SKM-1 treated with dmso at 0.1 percent for 144 hours (cell line): ENCODE data around the gene PLAC8L1.
"Not testable (repeated sequence)": the region's sequence is repeated elsewhere in the genome, so short reads cannot be mapped to it uniquely, and the experiment has no call there.

ENCODE experiments used
- DNase-seq: peaks from one replicate; lab custom pipeline; 2025; ENCODE audit not compliant: unreplicated experiment; lab: John Stamatoyannopoulos, UW

PLAC8L1 gene, protein sequence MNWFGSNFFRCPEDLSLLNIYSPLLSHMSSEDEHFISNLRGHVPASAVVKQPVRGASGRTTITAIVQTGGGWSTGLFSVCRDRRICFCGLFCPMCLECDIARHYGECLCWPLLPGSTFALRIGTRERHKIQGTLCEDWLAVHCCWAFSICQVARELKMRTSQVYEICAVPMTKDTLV

DNA sequence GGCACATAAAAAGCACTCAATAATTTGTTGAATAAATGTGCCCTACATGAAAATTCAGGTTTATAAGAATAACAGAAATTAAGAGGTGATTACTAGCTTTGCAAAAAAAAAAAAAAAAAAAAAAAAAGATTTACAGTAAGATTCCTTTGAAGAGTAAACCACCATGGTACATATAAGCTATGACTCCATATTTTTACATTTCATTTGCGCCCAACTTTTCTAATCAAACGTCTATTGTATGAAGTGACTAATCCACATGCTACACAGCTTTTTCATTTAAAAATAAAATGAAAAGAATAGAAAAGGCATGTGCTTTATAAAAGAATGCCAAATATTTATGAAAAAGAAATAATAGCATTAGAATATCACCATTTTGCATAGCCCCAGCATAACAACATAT, at the start of gene PLAC8L1:
Gene PLAC8L1, minus strand, starts transcription at position 101 of the 400 bp plus-strand sequence. CDS start 1,266 bp downstream, outside the sequence.
- DNase-seq = no peak

DNA sequence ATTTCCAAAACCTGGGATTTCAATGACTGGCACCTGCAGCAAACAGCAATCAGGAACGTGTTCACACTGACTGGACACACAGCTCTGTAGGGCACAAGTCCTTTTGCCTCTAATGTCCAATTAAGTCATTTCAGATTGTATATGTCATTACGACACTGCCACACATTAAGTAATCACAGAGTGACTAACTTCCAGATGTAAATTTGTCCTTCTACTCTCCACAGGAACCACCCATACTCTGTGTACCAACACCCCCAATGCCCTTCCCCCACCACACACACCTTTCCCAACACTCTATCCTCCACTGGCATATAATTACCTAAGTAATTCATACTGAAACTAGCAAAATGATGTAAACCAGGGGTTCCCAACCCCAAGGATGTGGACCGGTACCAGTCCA, 46.6 kb upstream of the PLAC8L1 start:
- DNase-seq = no peak

DNA sequence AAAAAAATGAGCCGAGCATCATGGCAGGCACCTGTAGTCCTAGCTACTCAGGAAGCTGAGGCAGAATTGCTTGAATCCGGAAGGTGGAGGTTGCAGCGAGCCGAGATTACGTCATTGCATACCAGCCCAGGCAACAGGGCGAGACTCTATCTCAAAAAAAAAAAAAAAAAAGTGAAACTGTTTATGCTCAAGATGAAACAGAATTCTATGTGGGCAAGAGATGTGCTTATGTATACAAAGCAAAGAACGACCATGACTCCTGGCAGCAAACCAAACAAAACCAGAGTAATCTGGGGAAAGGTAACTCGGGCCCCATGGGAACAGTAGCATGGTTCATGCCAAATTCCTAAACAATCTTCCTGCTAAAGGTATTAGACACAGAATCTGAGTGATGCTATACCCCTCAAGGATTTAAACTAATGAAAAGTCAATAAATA, 32.6 kb upstream of the PLAC8L1 start:
- DNase-seq = no peak

DNA sequence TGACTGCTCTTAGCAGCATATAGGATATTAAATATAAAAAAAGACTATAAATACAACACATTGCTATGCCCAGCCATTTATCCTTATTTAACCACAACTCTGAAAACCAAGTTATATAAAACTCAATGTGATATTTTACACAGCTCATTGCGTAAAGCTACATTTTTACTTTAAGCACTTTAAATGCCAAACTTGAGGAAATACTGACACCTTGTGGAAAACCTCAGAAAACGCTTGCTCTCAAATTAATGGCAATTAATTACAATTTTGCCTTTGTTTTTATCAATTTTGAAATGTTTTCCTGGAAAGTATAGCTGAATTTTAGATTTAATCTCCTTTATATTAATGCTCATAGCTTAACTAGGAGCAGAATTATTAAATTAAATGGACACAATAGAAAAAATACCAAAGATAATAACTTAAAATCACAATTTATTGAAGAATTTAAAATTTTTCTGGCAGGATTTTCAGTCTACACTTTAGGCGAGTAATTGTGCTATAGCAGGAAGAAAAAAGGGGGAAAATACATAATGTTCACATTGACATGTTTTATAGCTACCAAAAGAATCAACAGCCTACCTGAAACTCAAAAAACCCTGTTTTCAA, 25.2 kb upstream of the PLAC8L1 start:
- peak; percentile 25 for DNase-seq

DNA sequence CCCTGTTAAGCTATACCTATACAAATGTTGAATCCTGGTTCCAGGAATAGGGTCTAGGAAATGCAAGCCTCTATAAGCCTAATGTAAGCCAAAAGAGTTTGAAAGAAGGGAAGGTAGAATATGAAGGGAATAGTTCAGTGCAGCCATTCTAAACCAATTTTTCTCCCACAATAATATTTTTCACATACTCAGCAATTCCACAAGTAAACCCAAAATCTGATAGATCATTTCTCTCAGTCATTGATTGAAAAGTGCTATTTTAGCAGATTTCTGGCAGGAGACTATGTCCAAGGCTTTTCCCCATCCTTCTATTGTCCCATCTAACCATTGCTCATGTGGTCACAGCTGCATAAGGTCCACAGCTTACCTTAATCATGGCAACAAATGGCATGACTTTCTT, 20.7 kb upstream of the PLAC8L1 start:
- DNase-seq = no peak

DNA sequence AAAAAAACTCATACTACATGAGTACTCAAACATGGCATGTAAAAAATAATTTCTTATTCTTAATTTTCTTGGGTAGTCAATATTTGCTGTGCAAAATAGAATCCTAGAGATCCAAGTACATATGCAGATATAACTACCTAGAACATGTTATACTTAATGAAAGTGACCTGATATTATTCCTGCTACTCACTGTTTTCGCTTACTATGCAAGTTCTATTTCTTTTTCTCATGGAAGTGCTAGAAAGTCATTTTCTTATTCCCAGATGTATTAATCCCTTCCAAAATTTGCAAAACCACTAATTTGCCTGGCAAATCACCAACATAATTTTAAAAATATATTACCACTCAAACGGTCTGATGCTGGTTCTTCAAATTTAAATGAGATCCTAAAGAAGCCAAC, 19.2 kb upstream of the PLAC8L1 start:
- no peak for DNase-seq

DNA sequence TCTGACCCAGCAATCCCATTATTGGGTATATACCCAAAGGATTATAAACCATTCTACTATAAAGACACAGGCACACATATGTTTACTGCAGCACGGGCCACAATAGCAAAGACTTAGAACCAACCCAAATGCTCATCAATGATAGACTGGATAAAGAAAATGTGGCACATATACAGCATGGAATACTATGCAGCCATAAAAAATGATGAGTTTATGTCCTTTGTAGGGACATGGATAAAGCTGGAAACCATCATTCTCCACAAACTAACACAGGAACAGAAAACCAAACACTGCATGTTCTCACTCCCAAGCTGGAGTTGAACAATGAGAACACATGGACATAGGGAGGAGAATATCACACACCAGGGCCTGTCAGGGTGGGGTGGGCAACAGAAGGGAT, 16.1 kb upstream of the PLAC8L1 start:
- DNase-seq = not testable (repeated sequence)

DNA sequence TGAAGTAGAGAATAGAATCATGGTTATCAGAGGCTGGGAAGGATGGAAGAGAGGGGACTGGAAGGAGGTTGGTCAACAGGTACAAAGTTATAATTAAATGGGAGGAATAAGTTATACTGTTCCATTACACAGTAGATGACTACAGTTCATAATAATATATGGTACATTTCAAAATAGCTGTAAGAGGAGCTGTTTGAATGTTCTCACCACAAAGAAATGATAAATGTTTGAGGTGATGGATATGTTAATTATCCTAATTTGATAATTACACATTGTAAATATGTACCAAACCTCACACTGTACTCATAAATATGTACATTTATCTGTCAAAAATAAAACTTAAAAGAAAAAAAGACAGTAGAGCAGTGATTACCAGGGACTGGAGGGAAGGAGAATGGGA, 12.9 kb upstream of the PLAC8L1 start:
- DNase-seq = no peak

DNA sequence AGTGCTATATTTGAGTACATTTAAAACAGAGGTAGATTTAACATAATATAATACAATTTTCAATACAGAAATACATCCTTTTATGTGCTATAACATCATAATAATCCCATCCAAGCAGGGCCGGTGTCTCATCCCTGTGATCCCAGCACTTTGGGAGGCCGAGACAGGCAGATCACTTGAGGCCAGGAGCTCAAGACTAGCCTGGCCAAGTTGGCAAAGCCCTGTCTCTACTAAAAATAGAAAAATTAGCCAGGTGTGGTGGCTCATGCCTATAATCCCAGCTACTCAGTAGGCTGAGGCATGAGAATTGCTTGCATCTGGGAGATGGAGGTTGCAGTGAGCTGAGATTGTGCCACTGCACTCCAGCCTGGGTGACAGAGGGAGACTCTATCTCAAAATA, 11.8 kb upstream of the PLAC8L1 start:
- not testable (repeated sequence) for DNase-seq

DNA sequence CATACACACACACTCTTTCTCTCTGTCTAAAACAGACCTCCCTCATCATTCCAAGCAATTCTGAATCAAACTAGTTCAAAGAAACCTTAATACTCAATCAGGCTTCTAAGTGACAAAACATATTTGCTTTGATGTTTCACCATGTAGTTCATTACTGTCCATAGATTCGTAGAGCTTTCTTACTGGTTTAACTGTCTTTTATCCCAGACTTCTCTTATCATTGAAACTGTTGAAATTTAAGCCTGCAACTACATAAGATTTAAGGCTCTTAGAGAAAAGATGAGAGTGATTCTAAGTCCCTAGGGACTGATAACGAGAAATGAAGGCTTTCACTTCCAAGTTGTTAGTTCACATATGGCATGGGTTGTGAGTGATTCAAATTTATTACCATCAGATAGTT, 11.0 kb upstream of the PLAC8L1 start:
- no peak for DNase-seq

DNA sequence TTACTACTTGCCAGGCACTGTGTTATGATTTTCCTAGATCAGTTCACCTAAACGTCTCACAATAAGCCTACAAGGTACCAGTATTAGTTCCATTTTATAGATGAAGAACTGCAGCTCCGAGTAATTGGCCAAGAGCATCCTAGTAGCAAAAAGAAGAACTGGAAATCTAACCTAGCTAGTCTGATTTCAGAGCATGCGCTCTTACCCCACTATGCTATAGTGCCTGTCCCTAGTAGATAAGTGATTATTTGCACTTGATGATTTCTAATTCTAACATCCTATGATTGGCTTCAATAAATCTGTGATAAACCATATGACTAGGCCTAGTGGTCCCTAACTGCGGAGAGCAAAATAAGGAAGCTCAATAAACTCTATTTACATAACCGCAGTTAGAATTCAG, 7.1 kb upstream of the PLAC8L1 start:
- DNase-seq = no peak

DNA sequence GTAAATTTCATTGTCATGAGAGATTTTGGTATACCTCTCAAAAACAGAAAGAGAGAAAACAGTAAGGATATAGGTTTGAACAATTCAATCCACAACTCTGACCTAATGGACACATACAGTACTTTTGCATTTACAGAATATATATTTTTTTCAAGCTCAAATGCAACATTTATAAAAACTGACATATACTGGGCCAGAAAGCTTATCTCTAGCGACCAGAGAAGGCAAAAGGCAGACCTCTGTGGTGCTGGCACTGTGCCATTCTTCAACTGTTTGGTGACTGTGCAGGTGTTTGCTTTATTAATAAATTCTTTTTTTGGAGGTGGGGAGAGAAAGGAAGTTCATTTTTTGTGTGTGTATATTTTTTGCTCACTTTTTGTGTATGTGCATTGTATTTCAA, 6.0 kb upstream of the PLAC8L1 start:
- no peak for DNase-seq

DNA sequence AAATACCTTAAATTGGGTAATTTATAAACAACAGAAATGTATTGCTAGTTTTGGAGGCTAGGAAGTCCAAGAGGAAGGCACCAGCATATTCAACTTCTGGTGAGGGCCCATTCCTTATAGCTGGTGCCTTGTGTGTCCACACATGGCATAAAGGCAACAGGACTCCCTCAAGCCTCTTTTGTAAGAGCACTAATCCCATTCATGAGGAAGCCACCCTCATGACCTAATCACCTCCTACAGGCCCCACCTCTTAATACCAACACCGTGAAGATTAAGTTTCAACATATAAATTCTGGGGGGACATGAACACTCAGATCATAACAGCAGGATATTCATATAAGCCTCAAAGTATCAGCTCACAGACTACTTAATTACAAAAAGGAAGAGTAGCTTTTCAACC, 4.0 kb upstream of the PLAC8L1 start:
- DNase-seq = no peak

DNA sequence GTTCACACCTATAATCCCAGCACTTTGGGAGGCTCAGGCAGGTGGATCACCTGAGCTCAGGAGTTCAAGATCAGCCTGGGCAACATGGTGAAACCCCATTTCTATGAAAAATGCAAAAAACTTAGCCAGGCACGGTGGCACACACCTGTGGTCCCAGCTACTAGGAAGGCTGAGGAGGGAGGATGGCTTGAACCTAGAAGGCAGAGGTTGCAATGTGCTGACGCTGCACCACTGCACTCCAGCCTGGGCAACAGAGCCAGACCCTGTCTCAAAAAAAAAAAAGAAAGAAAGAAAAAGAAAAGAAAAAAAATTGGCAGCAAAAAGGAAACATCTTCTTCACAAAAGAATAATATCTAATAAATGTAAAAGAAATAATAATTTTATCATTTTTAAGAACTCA, 3.5 kb upstream of the PLAC8L1 start:
- not testable (repeated sequence) for DNase-seq

DNA sequence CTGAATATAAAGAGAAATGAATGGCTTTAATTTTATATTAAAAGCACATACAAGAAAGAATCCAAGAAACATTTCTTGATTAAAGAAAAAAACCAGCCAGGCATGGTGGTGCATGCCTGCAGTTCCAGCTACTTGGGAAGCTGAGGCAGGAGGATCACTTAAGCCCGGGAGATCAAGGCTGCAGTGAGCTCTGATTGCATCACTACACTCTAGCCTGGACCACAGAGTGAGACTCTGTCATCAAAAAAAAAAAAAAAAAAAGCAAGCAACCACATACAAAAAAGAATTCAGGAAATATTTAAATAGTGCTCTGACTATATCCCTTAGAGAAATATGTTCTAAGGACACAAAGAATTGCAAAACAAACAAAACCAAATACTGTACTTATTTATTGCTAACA, 2.5 kb upstream of the PLAC8L1 start:
- no peak for DNase-seq

DNA sequence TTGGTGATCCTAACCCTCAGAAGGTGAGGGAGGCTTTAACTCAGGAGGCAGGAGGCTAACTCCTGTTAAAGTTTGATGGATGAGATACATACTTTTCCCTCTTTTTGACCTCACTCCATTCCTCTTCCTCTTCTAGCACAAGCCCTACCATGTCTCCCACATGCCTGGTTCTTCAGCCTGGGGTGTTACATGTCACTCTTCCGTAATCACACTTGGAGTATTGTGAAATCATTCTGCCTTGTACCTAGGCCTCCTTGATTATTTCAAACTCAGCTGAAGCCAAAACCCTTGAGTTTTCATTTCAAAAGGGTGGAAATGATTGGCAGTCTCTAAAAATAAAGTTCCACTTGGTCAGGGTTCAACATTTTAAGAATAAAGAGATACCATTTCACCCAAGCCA, 1.8 kb downstream of the PLAC8L1 start:
- peak; percentile 65 for DNase-seq

DNA sequence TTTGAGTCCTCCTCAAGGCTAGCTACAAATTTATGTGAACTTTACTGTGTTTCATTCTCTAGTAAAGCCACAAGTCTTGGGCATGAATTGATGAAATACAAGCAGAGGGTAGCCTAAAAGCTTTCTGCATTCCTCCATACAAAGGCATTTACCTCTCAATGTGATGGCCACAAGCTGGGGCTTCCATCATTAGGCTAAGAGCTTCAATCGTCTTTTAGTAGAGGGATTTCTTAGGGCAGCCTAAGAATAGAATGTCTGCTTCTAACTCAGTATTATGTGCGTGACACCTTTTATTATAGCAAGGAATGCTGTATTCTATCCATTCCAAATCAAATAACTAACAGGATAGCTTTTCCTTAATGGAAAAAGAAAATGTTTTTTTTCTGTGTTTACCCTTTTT, 3.7 kb downstream of the PLAC8L1 start:
- no peak for DNase-seq

DNA sequence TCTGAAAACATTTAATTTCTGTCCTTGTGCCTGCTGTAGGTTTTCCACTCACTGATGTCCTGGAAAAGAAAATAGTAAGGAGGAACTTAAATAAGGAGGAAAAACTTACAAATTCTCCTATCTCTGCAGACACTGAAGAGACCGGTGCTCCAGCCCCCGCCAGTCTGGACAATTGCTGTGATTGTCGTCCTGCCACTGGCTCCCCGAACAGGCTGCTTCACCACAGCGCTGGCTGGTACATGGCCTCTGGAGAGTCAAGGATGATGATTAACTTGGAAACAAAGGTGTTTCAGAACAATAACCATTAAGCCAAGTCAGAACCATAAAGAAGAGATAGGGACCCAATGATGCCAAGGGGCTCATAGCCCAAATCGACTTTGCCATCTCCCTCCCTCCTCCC, 7.3 kb downstream of the PLAC8L1 start:
- no peak for DNase-seq

DNA sequence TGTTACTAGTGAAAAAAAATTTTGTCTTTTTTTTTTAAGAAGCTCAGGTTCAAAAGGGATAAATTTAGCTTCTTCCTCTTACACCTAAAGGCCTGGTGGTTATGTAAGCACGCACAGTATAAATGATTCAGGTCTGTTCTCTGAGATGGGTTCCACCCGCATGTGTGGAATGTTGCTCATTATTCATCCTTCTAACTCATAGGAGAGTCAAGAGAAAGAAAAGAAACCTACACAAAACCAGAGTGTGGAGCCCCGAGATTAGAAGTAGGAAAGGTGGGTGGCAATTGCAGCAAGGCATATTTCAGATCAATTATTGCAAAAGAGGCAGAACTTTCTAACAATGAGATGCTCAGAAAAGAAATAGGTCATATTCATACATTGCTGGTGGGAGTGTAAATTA, 13.5 kb downstream of the PLAC8L1 start:
- no peak for DNase-seq

DNA sequence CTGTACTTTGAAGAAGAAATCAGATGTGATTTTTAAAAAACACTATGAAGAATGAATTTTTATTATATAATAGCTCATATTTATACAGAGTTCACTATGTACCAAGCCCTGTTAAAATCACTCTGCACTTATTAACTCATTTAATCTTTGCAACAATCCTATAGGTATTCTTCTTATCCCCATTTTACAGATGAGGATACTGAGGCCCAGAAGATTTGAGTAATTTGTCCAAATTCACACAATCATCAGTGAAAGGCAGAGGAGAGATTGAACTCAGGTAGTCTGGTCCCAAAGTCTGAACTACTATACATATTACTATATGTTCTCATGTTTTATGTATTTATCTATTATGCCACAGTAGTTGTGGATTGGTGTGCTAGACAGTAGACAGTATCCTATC, 16.1 kb downstream of the PLAC8L1 start:
- no peak for DNase-seq

DNA sequence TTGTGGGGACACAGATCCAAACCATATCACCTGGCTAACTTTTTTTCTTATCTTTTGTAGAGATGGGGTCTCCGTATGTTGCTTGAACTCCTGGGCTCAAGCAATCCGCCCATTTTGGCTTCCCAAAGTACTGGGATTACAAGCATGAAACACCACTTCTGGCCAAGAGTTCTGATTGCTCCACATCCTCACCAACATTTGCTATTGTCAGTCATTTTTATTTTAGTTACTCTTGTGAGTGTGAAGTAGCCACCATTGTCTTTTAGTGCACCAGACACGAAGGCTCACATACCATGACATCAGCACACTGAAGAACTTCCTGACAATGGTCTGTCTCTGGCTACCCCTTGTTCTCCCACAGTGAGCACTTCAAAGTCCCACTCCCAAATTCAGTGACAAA, 17.3 kb downstream of the PLAC8L1 start:
- no peak for DNase-seq

DNA sequence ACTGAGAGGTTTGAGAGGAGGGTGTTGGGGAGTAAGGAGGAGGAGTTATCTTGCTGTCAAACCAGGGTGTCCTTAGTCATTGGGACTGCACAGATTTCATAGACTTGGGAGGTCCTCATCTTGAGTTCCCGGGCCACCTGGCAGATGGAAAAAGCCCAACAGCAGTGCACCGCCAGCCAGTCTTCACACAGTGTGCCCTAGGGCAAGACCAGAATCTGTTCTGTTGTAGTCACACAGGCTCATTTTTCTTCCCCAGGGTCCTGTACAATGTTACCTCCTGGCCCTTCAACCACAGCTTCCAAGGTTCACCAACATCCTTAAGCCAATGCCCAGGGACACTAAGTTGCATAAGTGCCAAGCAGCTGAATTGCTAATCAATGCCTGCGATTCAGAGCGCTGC, 21.0 kb downstream of the PLAC8L1 start:
- DNase-seq = no peak

DNA sequence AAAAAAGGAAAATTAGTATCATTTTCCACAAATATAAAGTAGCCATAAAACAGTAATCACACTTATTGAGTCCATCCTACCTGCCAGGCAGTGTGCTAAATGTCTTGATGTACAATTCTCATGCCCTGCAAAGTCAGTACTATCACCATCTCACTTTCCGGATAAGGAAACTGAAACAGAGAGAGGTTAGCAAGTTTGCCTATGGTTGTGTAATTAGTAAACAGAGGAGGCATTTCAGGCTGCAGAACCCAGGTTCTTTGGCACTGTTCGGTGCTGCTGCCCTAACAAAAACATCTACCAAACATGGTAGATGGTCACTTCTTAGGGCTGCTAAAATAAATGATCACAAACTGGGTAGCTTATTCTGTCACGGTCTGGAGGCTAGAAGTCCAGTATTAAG, 22.6 kb downstream of the PLAC8L1 start:
- DNase-seq = no peak
